Transverse colon (tissue), 4 donors: Measurements from ENCODE around the gene RAG2. TPM values are rescaled to one million over a fixed set of nuclear protein-coding genes. Genes with fewer than 3 reads are reported as not detected.
A peak's percentile ranks its signal among the peaks of the same experiment; 100 is the strongest.

Experiments
- DNase-seq: peaks from one replicate; pipeline ENCODE4 v3.0.0-alpha.2; 2019
- H3K27ac ChIP-seq, 4 donors: fragments of 200-600 bp; sonication (generic); 2 replicates each; pipeline ENCODE4 v1.5.1; 2016 to 2018; ENCODE audit warnings: inconsistent platforms in 4 of 4
- H3K27me3 ChIP-seq: fragments of 200-600 bp; sonication (generic); 2 replicates; pipeline ENCODE4 v1.5.1; 2017; ENCODE audit warnings: inconsistent platforms
- H3K36me3 ChIP-seq, 4 donors: fragments of 200-600 bp; sonication (generic); 2 replicates each; pipeline ENCODE4 v1.5.1; 2017 to 2019; ENCODE audit warnings: inconsistent platforms in 4 of 4
- H3K4me1 ChIP-seq, 4 donors: fragments of 200-600 bp; sonication (generic); 2 replicates each; pipeline ENCODE4 v1.5.1; 2017 to 2020; ENCODE audit warnings: inconsistent platforms in 4 of 4
- H3K4me3 ChIP-seq, 4 donors: fragments of 200-600 bp; sonication (generic); 1 replicate in 1 of 4; 2 replicates in 3 of 4; pipeline versions ENCODE4 v1.5.1 to v1.6.1; 2017 to 2019; ENCODE audit warnings: inconsistent platforms in 4 of 4
- H3K9me3 ChIP-seq, 2 donors: fragments of 200-600 bp; sonication (generic); 2 replicates each; pipeline ENCODE4 v1.5.1; 2017 to 2019; ENCODE audit warnings: inconsistent platforms in 2 of 2
- CTCF ChIP-seq, 5 experiments: fragments of 200-600 bp in 3 of 5; fragments of 450-650 bp in 2 of 5; sonication (generic) in 3 of 5; IDR thresholded peaks; 1 replicate in 2 of 5; 2 replicates in 3 of 5; pipeline ENCODE4 v1.5.1; 2016 to 2017; ENCODE audit warnings: antibody characterized with exemption in 5 of 5, inconsistent platforms in 3 of 5, mild to moderate bottlenecking in 2 of 5, moderate library complexity in 1 of 5
- EP300 ChIP-seq: sonication (generic); formaldehyde crosslinking; IDR thresholded peaks from one replicate; pipeline ENCODE4 v1.6.1; 2017; ENCODE audit warnings: antibody characterized with exemption, low read depth
- POLR2A ChIP-seq: fragments of 450-650 bp; IDR thresholded peaks from one replicate; pipeline ENCODE4 v1.6.1; 2016; ENCODE audit warnings: antibody characterized with exemption, mild to moderate bottlenecking, moderate library complexity
- POLR2AphosphoS5 ChIP-seq, 3 donors: sonication (generic); formaldehyde crosslinking; IDR thresholded peaks; one replicate each; pipeline ENCODE4 v1.6.1; 2016; ENCODE audit warnings: antibody characterized with exemption in 3 of 3
- WGBS, 2 donors: methylation state at CpG; one replicate each; pipeline ENCODE4 v1.1.5; 2018; ENCODE audit warnings: low coverage in 1 of 2; 5-methylcytosine and 5-hydroxymethylcytosine counted together
- in situ Hi-C, 4 donors: fragments of 200-750 bp; cut with MboI; loops; one replicate each; pipeline versions ENCODE4 v1.15.0 to v1.15.1; 2017; ENCODE audit warnings: low sequenced_read_pairs in 3 of 4, low pct_ligation_motif_present in 1 of 4, low pct_unique_long_range_greater_than_20kb in 1 of 4
- intact Hi-C: fragments of 100-400 bp; cut with DNase I; formaldehyde crosslinking; loops from one replicate; pipeline ENCODE4 v1.15.1; 2023; ENCODE audit warnings: low total_unique reads
- total RNA-seq, 4 donors: library from RNA; depleted of rRNA; stranded (reverse); fragments of >200 nt; gene quantifications; one replicate each; pipeline ENCODE4 v1.1.0, GENCODE V29; 2016

The RAG2 gene
- total RNA-seq, 4 donors from 2014 or later = not detected

- Histone ChIP-seq H3K4me1 (peaks cover 0 to 15% (median 0%) of the 10 kb centered on the region in 4 donors), H3K4me3 (no peak overlapping the region), H3K9me3 (no peaks in the 10 kb centered on the region), H3K27me3 (no peaks in the 10 kb centered on the region), H3K27ac (no peak overlapping the region), H3K36me3 (no peaks in the 10 kb centered on the region)
- 57 to 76% methylated on average over 3 of the region's 3 CpGs for WGBS, 2 donors
- TF ChIP-seq CTCF (IDR thresholded peaks at IDR 0.05) (peak; percentile 39 to 49 (median 42)), POLR2A (no peak)
- DNase-seq = no peak
- intact Hi-C loops (loop anchor here (10.0 kb wide), 1 partner anchor 1232 kb away; no protein-coding TSS in a partner anchor), in situ Hi-C loops (no loop called here)
Observed at GRCh38 chr11:36622431-36623136, 24.5 kb upstream of the RAG2 start.

GRCh38 chr11:36620246-36620645 is 22.2 kb upstream of the RAG2 start:
- in situ Hi-C loops = no loop called here
- H3K9me3 ChIP-seq = no peaks in the 10 kb centered on the region
- H3K27me3 ChIP-seq = no peaks in the 10 kb centered on the region
- H3K4me3 ChIP-seq = no peak overlapping the region
- TF ChIP-seq CTCF (IDR thresholded peaks at IDR 0.05) (no peak), EP300 (no peak), POLR2A (no peak), POLR2AphosphoS5 (IDR thresholded peaks at IDR 0.05) (no peak)
- no peak overlapping the region for H3K27ac ChIP-seq
- H3K4me1 ChIP-seq = peaks cover 0 to 15% (median 0%) of the 10 kb centered on the region in 4 donors
- no peaks in the 10 kb centered on the region for H3K36me3 ChIP-seq
- intact Hi-C loops = loop anchor here (10.0 kb wide), 1 partner anchor 1235 kb away; no protein-coding TSS in a partner anchor
- no peak for DNase-seq

GRCh38 chr11:36619502-36619901 is 21.5 kb upstream of the RAG2 start:
- Histone ChIP-seq H3K27ac (peak overlapping the region in 1 of 4 donors; percentile 34), H3K4me3 (peak overlapping the region in 1 of 4 donors; percentile 13)
- TF ChIP-seq CTCF (IDR thresholded peaks at IDR 0.05) (no peak), EP300 (no peak), POLR2A (no peak), POLR2AphosphoS5 (IDR thresholded peaks at IDR 0.05) (no peak)

GRCh38 chr11:36618363-36619047 is 20.5 kb upstream of the RAG2 start:
- no peak for DNase-seq
- no peak overlapping the region for H3K27ac ChIP-seq
- H3K27me3 ChIP-seq = no peaks in the 10 kb centered on the region
- intact Hi-C loops (no loop called here), in situ Hi-C loops (no loop called here)
- no peak overlapping the region for H3K4me3 ChIP-seq
- H3K9me3 ChIP-seq = no peaks in the 10 kb centered on the region
- WGBS, 2 donors = 60 to 76% methylated on average over 3 of the region's 3 CpGs
- TF ChIP-seq POLR2A (no peak), POLR2AphosphoS5 (IDR thresholded peaks at IDR 0.05) (no peak), CTCF (IDR thresholded peaks at IDR 0.05) (no peak), EP300 (no peak)
- no peaks in the 10 kb centered on the region for H3K36me3 ChIP-seq
- peaks cover 0 to 15% (median 0%) of the 10 kb centered on the region in 4 donors for H3K4me1 ChIP-seq

More at GRCh38 chr11:36619502-36619901, 21.5 kb upstream of the RAG2 start:
- in situ Hi-C loops (no loop called here), intact Hi-C loops (no loop called here)
- DNase-seq = no peak
- no peaks in the 10 kb centered on the region for H3K36me3 ChIP-seq
- peaks cover 0 to 15% (median 0%) of the 10 kb centered on the region in 4 donors for H3K4me1 ChIP-seq
- H3K27me3 ChIP-seq = no peaks in the 10 kb centered on the region
- H3K9me3 ChIP-seq = no peaks in the 10 kb centered on the region
- 19 to 25% methylated on average over 5 of the region's 5 CpGs for WGBS, 2 donors
